HepG2 (cell line): ENCODE measurements around the gene TEX14. TPM values are rescaled to one million over a fixed set of nuclear protein-coding genes. Genes with fewer than 3 reads are reported as not detected.

ENCODE experiments used
- ATAC-seq: fragments of 200-7000 bp; cut with Tn5 transposase; 3 replicates; pipeline ENCODE4 v1.9.1; 2020; ENCODE audit warnings: mild to moderate bottlenecking, moderate library complexity
- BruUV-seq: library from RNA; stranded (reverse); fragments of 400-500 nt; replicated peaks from 2 replicates; lab custom pipeline; 2021; lab: Mats Ljungman, UMichigan
- CTCF ChIA-PET: fragments of 300-600 bp; formaldehyde crosslinking; extraction: SDS; loops from one replicate; lab custom pipeline; 2021; ENCODE audit warnings: low total read pairs, inconsistent platforms, low intra/inter-chr PET ratio; lab: Yijun Ruan, JAX
- POLR2A ChIA-PET: fragments of 350-600 bp; sonication (Branson Sonifier 250); formaldehyde crosslinking; loops from one replicate; lab custom pipeline; 2020; ENCODE audit warnings: antibody characterized with exemption, inconsistent platforms; lab: Yijun Ruan, JAX
- DNase-seq: peaks from one replicate; pipeline ENCODE4 v3.0.0-alpha.2; 2015; ENCODE audit warnings: low spot score
- FAIRE-seq: peaks from 3 replicates; lab custom pipeline; 2011; peaks lifted over from hg19 to GRCh38; lab: Jason Lieb, UNC
- H2AFZ ChIP-seq: one replicate; pipeline ENCODE4 v1.6.1; 2011; ENCODE audit warnings: low read length, inconsistent platforms
- H3K27ac ChIP-seq: fragments of 300-600 bp; 3 replicates; pipeline ENCODE4 v1.8.0; 2011; ENCODE audit warnings: mixed run types, mild to moderate bottlenecking, mixed read lengths, low read length, inconsistent platforms; ENCODE audit not compliant: insufficient read depth; ENCODE audit errors: extremely low read length
- H3K27me3 ChIP-seq, 2 experiments: fragments of 200-600 bp in 1 of 2; 2 replicates in 1 of 2; 3 replicates in 1 of 2; pipeline versions ENCODE4 v1.6.0 to v1.8.0; 2011; ENCODE audit warnings: low read length in 2 of 2, mild to moderate bottlenecking in 2 of 2, moderate library complexity in 2 of 2, inconsistent platforms in 1 of 2; ENCODE audit not compliant: insufficient read depth in 2 of 2, control insufficient read depth in 1 of 2
- H3K36me3 ChIP-seq, 2 experiments: fragments of 200-600 bp in 1 of 2; replicated peaks in 1 of 2; 2 replicates in 1 of 2; 3 replicates in 1 of 2; pipeline versions ENCODE4 v1.5.1 to v1.8.0; 2011; ENCODE audit warnings: low read length in 2 of 2, inconsistent platforms in 1 of 2; ENCODE audit not compliant: insufficient read depth in 2 of 2, control insufficient read depth in 1 of 2
- H3K4me1 ChIP-seq: 2 replicates; pipeline ENCODE4 v1.5.1; 2012; ENCODE audit warnings: low read length, inconsistent platforms; ENCODE audit not compliant: insufficient read depth
- H3K4me2 ChIP-seq: 2 replicates; pipeline ENCODE4 v1.6.0; 2011; ENCODE audit warnings: low read depth, low read length, inconsistent platforms
- H3K4me3 ChIP-seq, 3 experiments: fragments of 200-600 bp in 1 of 3; sonication (generic), shearing (Covaris generic) in 1 of 3; replicated peaks in 1 of 3; 2 replicates each; pipeline ENCODE4 v1.5.1; 2011 to 2016; ENCODE audit warnings: low read length in 3 of 3, inconsistent platforms in 2 of 3, low read depth in 2 of 3, mild to moderate bottlenecking in 2 of 3, control low read depth in 1 of 3, mixed read lengths in 1 of 3; ENCODE audit not compliant: insufficient read depth in 1 of 3
- H3K79me2 ChIP-seq: one replicate; pipeline ENCODE4 v1.6.1; 2011; ENCODE audit warnings: low read length, inconsistent platforms; ENCODE audit not compliant: insufficient read depth
- H3K9ac ChIP-seq: 2 replicates; pipeline ENCODE4 v1.6.0; 2011; ENCODE audit warnings: mild to moderate bottlenecking, low read depth, low read length, inconsistent platforms; ENCODE audit not compliant: insufficient read depth
- H3K9me3 ChIP-seq: 2 replicates; pipeline ENCODE4 v1.5.1; 2012; ENCODE audit warnings: mild to moderate bottlenecking, low read length
- H4K20me1 ChIP-seq: 2 replicates; pipeline ENCODE4 v1.6.0; 2011; ENCODE audit warnings: inconsistent platforms, mild to moderate bottlenecking, low read length, moderate library complexity; ENCODE audit not compliant: insufficient read depth
- CC2D1A ChIP-seq: sonication (generic); formaldehyde crosslinking; IDR thresholded peaks from 2 replicates; pipeline ENCODE4 v1.8.1; 2023; ENCODE audit warnings: mild to moderate bottlenecking, missing genetic modification reagents
- CCAR2 ChIP-seq: fragments of 200-400 bp; formaldehyde crosslinking; optimal IDR thresholded peaks from 2 replicates; pipeline ENCODE3; 2018; ENCODE audit warnings: low read depth, mild to moderate bottlenecking, low read length, moderate library complexity
- FOXA3 ChIP-seq: IDR thresholded peaks from 2 replicates; pipeline ENCODE4 v1.6.1; 2016; ENCODE audit warnings: missing genetic modification reagents, missing compliant biosample characterization
- FOXP1 ChIP-seq, 2 experiments: fragments of 450-650 bp in 1 of 2; IDR thresholded peaks; 2 replicates each; pipeline ENCODE4 v1.6.1; 2017 to 2018; ENCODE audit warnings: antibody characterized with exemption in 1 of 2
- JUND ChIP-seq: sonication (generic); formaldehyde crosslinking; IDR thresholded peaks from 2 replicates; pipeline ENCODE4 v1.8.0; 2022; ENCODE audit warnings: mild to moderate bottlenecking, missing genetic modification reagents
- MAFF ChIP-seq: IDR thresholded peaks from 2 replicates; pipeline ENCODE4 v1.6.1; 2011; ENCODE audit warnings: low read depth, low read length, improper control_type of control experiment
- NR2C2 ChIP-seq: sonication (generic); formaldehyde crosslinking; IDR thresholded peaks from 2 replicates; pipeline ENCODE4 v1.4.0; 2020; ENCODE audit warnings: missing genetic modification reagents, mild to moderate bottlenecking, moderate library complexity, borderline replicate concordance
- SMAD3 ChIP-seq: sonication (generic); formaldehyde crosslinking; IDR thresholded peaks from 2 replicates; pipeline ENCODE4 v1.4.0; 2020; ENCODE audit warnings: missing genetic modification reagents
- SSRP1 ChIP-seq: IDR thresholded peaks from 2 replicates; pipeline ENCODE4 v1.6.1; 2016; ENCODE audit warnings: control low read depth
- TEAD3 ChIP-seq: optimal IDR thresholded peaks from 2 replicates; pipeline ENCODE3; 2016; ENCODE audit warnings: borderline replicate concordance
- XRCC5 ChIP-seq: fragments of 200-400 bp; formaldehyde crosslinking; optimal IDR thresholded peaks from 2 replicates; pipeline ENCODE3; 2017; ENCODE audit warnings: mild to moderate bottlenecking, low read length
- ZBTB7B ChIP-seq: sonication (generic); formaldehyde crosslinking; IDR thresholded peaks from 2 replicates; pipeline ENCODE4 v1.4.0; 2020; ENCODE audit warnings: missing genetic modification reagents
- ZNF501 ChIP-seq: sonication (generic); formaldehyde crosslinking; IDR thresholded peaks from 2 replicates; pipeline ENCODE4 v1.5.1; 2020; ENCODE audit warnings: mild to moderate bottlenecking, moderate library complexity, missing genetic modification reagents
- WGBS: methylation state at CpG from one replicate; pipeline ENCODE4 v1.1.6; 2017; ENCODE audit warnings: low lambda C conversion rate; 5-methylcytosine and 5-hydroxymethylcytosine counted together
- in situ Hi-C: cut with HindIII; loops from 2 replicates; pipeline ENCODE4 v1.10.0; 2017; ENCODE audit warnings: low pct_unique_long_range_greater_than_20kb; ENCODE audit not compliant: extremely low pct_ligation_motif_present
- intact Hi-C: fragments of 100-400 bp; cut with micrococcal nuclease; formaldehyde crosslinking; loops from one replicate; pipeline ENCODE4 v1.10.0; 2022; ENCODE audit not compliant: unreplicated experiment
- polyA plus RNA-seq, 8 experiments: library from polyadenylated mRNA; depleted of rRNA in 3 of 8; stranded (reverse) in 7 of 8; unstranded in 1 of 8; fragments of >200 nt; fragmentation: Illumina TruSeq in 4 of 8; extraction: Trizol in 4 of 8; gene quantifications; 2 replicates each; pipeline versions ENCODE4 v1.2.1 to v1.2.3, GENCODE V29; 2011 to 2016; ENCODE audit warnings: low read depth in 4 of 8, missing spikeins in 1 of 8, mixed read lengths in 1 of 8; ENCODE audit not compliant: insufficient read depth in 1 of 8
- total RNA-seq, 5 experiments: library from RNA; depleted of rRNA; stranded (reverse); fragments of >200 nt; fragmentation: Illumina TruSeq; extraction: Trizol; gene quantifications; 2 replicates each; pipeline ENCODE4 v1.2.3, GENCODE V29; 2016; ENCODE audit warnings: low read depth in 1 of 5
- TF ChIP-seq, protein P1 (sequence below): sonication (generic); formaldehyde crosslinking; IDR thresholded peaks from 2 replicates; pipeline ENCODE4 v1.4.0; 2020; ENCODE audit warnings: missing genetic modification reagents
- TF ChIP-seq, protein P2 (sequence below): sonication (generic); formaldehyde crosslinking; IDR thresholded peaks from 2 replicates; pipeline ENCODE4; 2020; ENCODE audit warnings: missing genetic modification reagents, mild to moderate bottlenecking, borderline replicate concordance
- TF ChIP-seq, protein P3 (sequence below): sonication (generic); formaldehyde crosslinking; IDR thresholded peaks from 2 replicates; pipeline ENCODE4 v1.5.0; 2020; ENCODE audit warnings: missing genetic modification reagents

The TEX14 gene
- total and polyA plus RNA-seq, 2 of the 13 experiments (the other 11 are each of a cell fraction or from before 2014, with no cell fraction given) = 0.04 to 0.07 TPM

DNA sequence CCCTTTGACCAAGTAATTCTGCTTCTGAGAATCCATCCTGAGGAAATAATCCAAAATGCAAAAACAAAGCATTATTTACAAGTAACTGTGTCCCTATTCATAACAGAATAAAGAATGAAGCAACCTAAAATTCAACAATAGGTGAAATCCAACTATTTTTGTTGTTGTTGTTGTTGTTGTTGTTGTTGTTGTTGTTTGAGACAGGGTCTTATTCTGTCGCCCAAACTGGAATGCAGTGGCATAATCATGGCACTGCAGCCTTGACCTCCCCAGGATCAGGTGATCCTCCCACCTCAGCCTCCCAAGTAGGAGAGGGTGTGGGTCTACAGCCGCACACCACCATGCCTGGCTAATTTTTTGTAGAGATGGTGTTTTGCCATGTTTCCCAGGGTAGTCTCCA is 101.5 kb downstream of the TEX14 start:
- WGBS = 48% methylated on average over 2 of the region's 2 CpGs
- intact Hi-C loops = no loop called here
- Histone ChIP-seq H3K36me3 (no peaks in the 10 kb centered on the region), H3K4me1 (no peaks in the 10 kb centered on the region), H2AFZ (no peak overlapping the region), H3K4me3 (no peak overlapping the region), H3K27ac (no peak overlapping the region), H3K79me2 (no peaks in the 10 kb centered on the region), H3K9me3 (no peaks in the 10 kb centered on the region), H4K20me1 (no peaks in the 10 kb centered on the region), H3K27me3 (peaks cover 0 to 4% of the 10 kb centered on the region in 2 experiments; a peak in 2 of 5 replicates), H3K9ac (no peak overlapping the region), H3K4me2 (no peak overlapping the region)
- ChIA-PET CTCF (no interaction called here), POLR2A (no interaction called here)
- BruUV-seq = no TSS peak
- FAIRE-seq (no peak), ATAC-seq (no peak), DNase-seq (no peak)
- TF ChIP-seq SSRP1 = no peak
- TF ChIP-seq FOXP1 (IDR thresholded peaks at IDR 0.05) = peak; percentile 63; the same call in 1 of the 2 replicates
- TF ChIP-seq FOXP1 (CRISPR knock-in tag; IDR thresholded peaks at IDR 0.05) = no peak
- in situ Hi-C loops = loop anchor here (10.0 kb wide), 1 partner anchor 56 kb away; no protein-coding TSS in a partner anchor

DNA sequence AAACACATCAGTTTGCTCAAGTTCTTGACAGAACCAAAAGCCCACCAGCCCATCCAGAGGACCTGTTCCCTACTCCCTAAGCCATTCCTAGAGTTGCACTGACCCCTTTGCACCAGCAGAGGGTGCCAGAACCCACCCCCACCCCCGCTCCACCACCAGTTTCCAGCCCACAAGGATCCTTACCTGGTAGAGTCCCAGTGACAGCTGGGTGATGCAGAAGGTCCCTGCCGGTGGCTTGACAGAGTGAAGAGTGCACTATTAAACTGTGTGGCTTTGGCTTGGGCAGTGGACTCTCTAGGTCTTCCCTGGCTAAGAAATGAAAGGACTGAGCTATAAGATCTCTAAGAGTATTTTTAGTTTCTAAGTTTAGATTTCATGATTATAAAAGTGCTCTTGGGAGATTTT is 104.1 kb downstream of the TEX14 start:
- FAIRE-seq (peak; percentile 90), ATAC-seq (peak; percentile 95), DNase-seq (peak; percentile 63)
- no peaks in the 10 kb centered on the region for H3K9me3 ChIP-seq
- H3K9ac ChIP-seq = no peak overlapping the region
- H3K4me1 ChIP-seq = no peaks in the 10 kb centered on the region
- WGBS = 0% methylated on average over 2 of the region's 2 CpGs
- ChIA-PET CTCF (interaction anchor here (0.8 to 3.2 kb wide), 5 partner anchors 11 to 417 kb away, joined by 3 to 23 read pairs (median 4); no protein-coding TSS in a partner anchor), POLR2A (interaction anchor here (2.9 kb wide), 1 partner anchor 43 kb away, joined by 16 read pairs; no protein-coding TSS in a partner anchor)
- peaks cover 0 to 4% of the 10 kb centered on the region in 2 experiments; a peak in 2 of 5 replicates for H3K27me3 ChIP-seq
- intact Hi-C loops = no loop called here
- BruUV-seq = no TSS peak
- in situ Hi-C loops = loop anchor here (5.0 kb wide), 1 partner anchor 420 kb away; no protein-coding TSS in a partner anchor
- H3K4me2 ChIP-seq = no peak overlapping the region
- no peak overlapping the region for H2AFZ ChIP-seq
- H4K20me1 ChIP-seq = no peaks in the 10 kb centered on the region
- no peak overlapping the region for H3K27ac ChIP-seq
- H3K36me3 ChIP-seq = no peaks in the 10 kb centered on the region
- H3K4me3 ChIP-seq = no peak overlapping the region
- no peaks in the 10 kb centered on the region for H3K79me2 ChIP-seq
- TF ChIP-seq ZBTB7B (CRISPR knock-in tag) (no peak), MAFF (no peak), FOXA3 (CRISPR knock-in tag) (no peak), TEAD3 (CRISPR knock-in tag) (peak; percentile 38), CCAR2 (no peak), ZNF501 (CRISPR knock-in tag) (peak; percentile 58; the same call in 1 of the 2 replicates), SMAD3 (CRISPR knock-in tag) (no peak), XRCC5 (peak; percentile 85), CC2D1A (no peak), JUND (CRISPR knock-in tag) (no peak), NR2C2 (no peak)
- TF ChIP-seq, protein P1, sequence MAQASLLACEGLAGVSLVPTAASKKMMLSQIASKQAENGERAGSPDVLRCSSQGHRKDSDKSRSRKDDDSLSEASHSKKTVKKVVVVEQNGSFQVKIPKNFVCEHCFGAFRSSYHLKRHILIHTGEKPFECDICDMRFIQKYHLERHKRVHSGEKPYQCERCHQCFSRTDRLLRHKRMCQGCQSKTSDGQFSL (CRISPR knock-in tag) = 0 out of 2 replicates have a peak, but pooled peaks have one; percentile 36
- TF ChIP-seq, protein P2, sequence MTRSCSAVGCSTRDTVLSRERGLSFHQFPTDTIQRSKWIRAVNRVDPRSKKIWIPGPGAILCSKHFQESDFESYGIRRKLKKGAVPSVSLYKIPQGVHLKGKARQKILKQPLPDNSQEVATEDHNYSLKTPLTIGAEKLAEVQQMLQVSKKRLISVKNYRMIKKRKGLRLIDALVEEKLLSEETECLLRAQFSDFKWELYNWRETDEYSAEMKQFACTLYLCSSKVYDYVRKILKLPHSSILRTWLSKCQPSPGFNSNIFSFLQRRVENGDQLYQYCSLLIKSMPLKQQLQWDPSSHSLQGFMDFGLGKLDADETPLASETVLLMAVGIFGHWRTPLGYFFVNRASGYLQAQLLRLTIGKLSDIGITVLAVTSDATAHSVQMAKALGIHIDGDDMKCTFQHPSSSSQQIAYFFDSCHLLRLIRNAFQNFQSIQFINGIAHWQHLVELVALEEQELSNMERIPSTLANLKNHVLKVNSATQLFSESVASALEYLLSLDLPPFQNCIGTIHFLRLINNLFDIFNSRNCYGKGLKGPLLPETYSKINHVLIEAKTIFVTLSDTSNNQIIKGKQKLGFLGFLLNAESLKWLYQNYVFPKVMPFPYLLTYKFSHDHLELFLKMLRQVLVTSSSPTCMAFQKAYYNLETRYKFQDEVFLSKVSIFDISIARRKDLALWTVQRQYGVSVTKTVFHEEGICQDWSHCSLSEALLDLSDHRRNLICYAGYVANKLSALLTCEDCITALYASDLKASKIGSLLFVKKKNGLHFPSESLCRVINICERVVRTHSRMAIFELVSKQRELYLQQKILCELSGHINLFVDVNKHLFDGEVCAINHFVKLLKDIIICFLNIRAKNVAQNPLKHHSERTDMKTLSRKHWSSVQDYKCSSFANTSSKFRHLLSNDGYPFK = no peak
- TF ChIP-seq, protein P3, sequence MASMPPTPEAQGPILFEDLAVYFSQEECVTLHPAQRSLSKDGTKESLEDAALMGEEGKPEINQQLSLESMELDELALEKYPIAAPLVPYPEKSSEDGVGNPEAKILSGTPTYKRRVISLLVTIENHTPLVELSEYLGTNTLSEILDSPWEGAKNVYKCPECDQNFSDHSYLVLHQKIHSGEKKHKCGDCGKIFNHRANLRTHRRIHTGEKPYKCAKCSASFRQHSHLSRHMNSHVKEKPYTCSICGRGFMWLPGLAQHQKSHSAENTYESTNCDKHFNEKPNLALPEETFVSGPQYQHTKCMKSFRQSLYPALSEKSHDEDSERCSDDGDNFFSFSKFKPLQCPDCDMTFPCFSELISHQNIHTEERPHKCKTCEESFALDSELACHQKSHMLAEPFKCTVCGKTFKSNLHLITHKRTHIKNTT (CRISPR knock-in tag) = no peak
